ENCODE measurements around the gene PTGES3L. TPM values are rescaled to one million over a fixed set of nuclear protein-coding genes. Genes with fewer than 3 reads are reported as not detected.

The PTGES3L gene
- total and polyA plus RNA-seq, 2 experiments from 2014 or later = 2.3 to 2.5 TPM

- no peak overlapping the region for H2AFZ ChIP-seq
- H3K4me3 Mint-ChIP-seq = no peak overlapping the region
- H3K4me1 Mint-ChIP-seq = peaks cover 34% of the 10 kb centered on the region
- no peaks in the 10 kb centered on the region for H3K9me3 Mint-ChIP-seq
- TF ChIP-seq JUNB (IDR thresholded peaks at IDR 0.05; ENCODE audit: unreplicated experiment) (no peak), NANOG (IDR thresholded peaks at IDR 0.05; ENCODE audit: borderline replicate concordance) (no peak)
- H3K27me3 Mint-ChIP-seq (ENCODE audit: insufficient read depth, low read depth, poor library complexity) = peaks cover 8% of the 10 kb centered on the region
- no peak overlapping the region for H3K27ac Mint-ChIP-seq
- no peaks in the 10 kb centered on the region for H4K20me1 ChIP-seq (replicated peaks; ENCODE audit: insufficient read depth)
- H3K27ac ChIP-seq (ENCODE audit: low read depth) = no peak overlapping the region
- ATAC-seq (no peak), DNase-seq (ENCODE audit: low spot score) (no peak)
- no peaks in the 10 kb centered on the region for H3K36me3 ChIP-seq (ENCODE audit: insufficient read depth)
- no peaks in the 10 kb centered on the region for H3K79me2 ChIP-seq (replicated peaks; ENCODE audit: insufficient read depth)
- H3K27me3 ChIP-seq (ENCODE audit: insufficient read depth) = no peaks in the 10 kb centered on the region
- no peak overlapping the region for H3K4me3 ChIP-seq
- H3K9me2 ChIP-seq (ENCODE audit: insufficient read depth) = no peaks in the 10 kb centered on the region
- peaks cover 19% of the 10 kb centered on the region for H3K4me1 ChIP-seq (ENCODE audit: insufficient read depth)
- no peak overlapping the region for H3K4me2 ChIP-seq
- H3F3A ChIP-seq (replicated peaks; ENCODE audit: low read depth) = peaks cover 5% of the 10 kb centered on the region
- peaks cover 15% of the 10 kb centered on the region for H3K36me3 Mint-ChIP-seq (ENCODE audit: low read depth)
Measured at GRCh38 chr17:43010667-43011308, 30.9 kb upstream of the PTGES3L start.

- peaks cover 21% of the 10 kb centered on the region for H3K36me3 ChIP-seq (ENCODE audit: insufficient read depth)
- Mint-ChIP-seq H3K4me1 (peaks cover 8% of the 10 kb centered on the region; the same call in 2 of the 3 replicates), H3K4me3 (peak within 1 kb of the TSS; percentile 75), H3K27ac (peak within 1 kb of the TSS; percentile 90), H3K36me3 (ENCODE audit: low read depth) (peaks cover 31% of the 10 kb centered on the region), H3K9me3 (no peaks in the 10 kb centered on the region), H3K27me3 (ENCODE audit: insufficient read depth, low read depth, poor library complexity) (peaks cover 16% of the 10 kb centered on the region)
- peak within 1 kb of the TSS; percentile 89; the same call in 1 of the 2 replicates for H2AFZ ChIP-seq
- H3K27me3 ChIP-seq (ENCODE audit: insufficient read depth) = no peaks in the 10 kb centered on the region
- peak within 1 kb of the TSS; percentile 93 for H3K27ac ChIP-seq (ENCODE audit: low read depth)
- peak within 1 kb of the TSS; percentile 81 for H3K4me2 ChIP-seq
- H3K9me2 ChIP-seq (ENCODE audit: insufficient read depth) = no peaks in the 10 kb centered on the region
- peaks cover 16% of the 10 kb centered on the region for H4K20me1 ChIP-seq (replicated peaks; ENCODE audit: insufficient read depth)
- H3K4me1 ChIP-seq (ENCODE audit: insufficient read depth) = 0 out of 2 replicates have a peak, but pooled peaks cover 8% of the 10 kb centered on the region
- H3F3A ChIP-seq (replicated peaks; ENCODE audit: low read depth) = peaks cover 36% of the 10 kb centered on the region
- peak within 1 kb of the TSS; percentile 53 for H3K4me3 ChIP-seq
- DNase-seq (ENCODE audit: low spot score) = peak; percentile 79
- no peaks in the 10 kb centered on the region for H3K79me2 ChIP-seq (replicated peaks; ENCODE audit: insufficient read depth)
- TF ChIP-seq JUNB (IDR thresholded peaks at IDR 0.05; ENCODE audit: unreplicated experiment) (no peak), EZH2phosphoT487 (IDR thresholded peaks at IDR 0.05; ENCODE audit: unreplicated experiment) (no peak), CTCF (conservative IDR thresholded peaks at IDR 0.05; ENCODE audit: low read depth in 2 of 2) (peak; percentile 31 to 66), NANOG (IDR thresholded peaks at IDR 0.05; ENCODE audit: borderline replicate concordance) (no peak), POLR2AphosphoS5 (IDR thresholded peaks at IDR 0.05; ENCODE audit: low read depth) (no peak)
- ATAC-seq = peak; percentile 76
Measured at GRCh38 chr17:43006639-43007551, 27.0 kb upstream of the PTGES3L start, which contains the start of gene IFI35. IFI35 (plus strand) TSS chr17:43006784; CDS start chr17:43006948, 164 bp downstream.
